GM18508 (cell line): ENCODE results near the gene ZFYVE16.
"Not testable (repeated sequence)": the region's sequence is repeated elsewhere in the genome, so short reads cannot be mapped to it uniquely, and the experiment has no call there.

Source experiments
- ATAC-seq: cut with Tn5 transposase; IDR thresholded peaks from one replicate; pipeline ENCODE4 v1.9.1; 2021; ENCODE audit warnings: moderate number of reproducible peaks; ENCODE audit not compliant: insufficient read depth, unreplicated experiment

The ZFYVE16 gene

GRCh38 chr5:80407735-80408483 is at the start of gene ZFYVE16:
Gene ZFYVE16, plus strand, starts transcription at chr5:80408064. Its CDS starts 26,084 bp downstream, at chr5:80434148.
- peak; percentile 62 for ATAC-seq

GRCh38 chr5:80360914-80361444 is 46.9 kb upstream of the ZFYVE16 start:
- no peak for ATAC-seq

- no peak for ATAC-seq
These were observed 43.0 kb upstream of the ZFYVE16 start for GRCh38 chr5:80364892-80365291.

- no peak for ATAC-seq
These were observed 39.0 kb upstream of the ZFYVE16 start for GRCh38 chr5:80368661-80369480.

GRCh38 chr5:80369521-80369920 is 38.3 kb upstream of the ZFYVE16 start:
- no peak for ATAC-seq

- no peak for ATAC-seq
These were observed 37.5 kb upstream of the ZFYVE16 start for GRCh38 chr5:80370390-80370789.

- no peak for ATAC-seq
These were observed 35.1 kb upstream of the ZFYVE16 start for GRCh38 chr5:80372780-80373179.

- no peak for ATAC-seq
These were observed 33.7 kb upstream of the ZFYVE16 start for GRCh38 chr5:80374188-80374587.

DNA sequence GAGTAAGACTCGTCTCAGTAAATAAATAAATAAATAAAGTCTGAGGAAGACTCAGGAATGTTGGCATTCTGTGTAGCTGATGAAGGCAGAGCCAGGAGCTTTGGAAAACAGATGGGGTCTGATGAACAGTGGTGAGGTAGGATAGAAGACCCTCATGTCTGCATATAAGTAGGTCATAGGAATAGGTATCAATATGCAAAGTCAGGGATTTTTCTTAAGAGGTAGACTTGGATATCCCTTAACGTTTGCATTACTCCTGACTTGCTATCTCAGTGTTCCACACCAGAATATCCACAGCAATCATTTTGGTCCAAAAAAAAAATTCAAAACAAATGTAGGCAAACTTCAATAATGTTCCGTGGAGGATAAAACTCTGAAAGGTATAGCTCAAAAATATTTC is 31.3 kb upstream of the ZFYVE16 start:
- ATAC-seq: no peak

GRCh38 chr5:80382488-80382887 is 25.4 kb upstream of the ZFYVE16 start:
- no peak for ATAC-seq

DNA sequence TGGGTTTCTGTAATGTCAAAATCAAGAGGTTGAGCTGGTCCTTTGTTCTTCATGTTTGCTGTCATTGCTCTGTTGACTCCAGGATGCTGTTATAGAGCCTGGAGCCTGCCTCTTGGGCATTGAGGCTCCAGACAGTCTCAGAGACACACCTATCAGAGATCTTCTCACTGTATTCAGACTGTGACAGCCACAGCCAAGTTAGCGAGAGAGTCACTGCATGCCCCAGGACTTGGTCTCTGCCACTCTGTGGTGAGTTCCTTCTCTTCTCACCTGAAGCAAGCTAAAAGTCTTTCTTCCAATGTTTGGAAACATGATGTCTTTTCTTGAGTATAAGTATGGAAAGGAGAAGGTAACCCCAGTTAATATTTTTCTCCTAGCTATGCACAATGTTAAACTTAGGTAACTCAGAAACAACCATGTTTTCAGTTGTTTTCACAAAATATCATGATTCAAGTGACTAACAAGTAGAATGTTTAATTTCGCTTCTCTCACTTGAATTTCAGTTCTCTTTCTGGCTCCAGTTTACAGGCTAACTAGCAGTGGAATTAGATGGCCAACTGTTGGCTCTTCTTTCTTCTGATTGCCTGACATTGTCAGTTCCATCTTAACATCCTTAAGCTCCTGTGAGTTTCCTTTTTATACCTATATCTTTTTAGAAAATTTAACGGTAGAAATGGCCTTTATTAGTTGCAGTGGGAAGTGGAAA is 20.6 kb upstream of the ZFYVE16 start:
- no peak for ATAC-seq

DNA sequence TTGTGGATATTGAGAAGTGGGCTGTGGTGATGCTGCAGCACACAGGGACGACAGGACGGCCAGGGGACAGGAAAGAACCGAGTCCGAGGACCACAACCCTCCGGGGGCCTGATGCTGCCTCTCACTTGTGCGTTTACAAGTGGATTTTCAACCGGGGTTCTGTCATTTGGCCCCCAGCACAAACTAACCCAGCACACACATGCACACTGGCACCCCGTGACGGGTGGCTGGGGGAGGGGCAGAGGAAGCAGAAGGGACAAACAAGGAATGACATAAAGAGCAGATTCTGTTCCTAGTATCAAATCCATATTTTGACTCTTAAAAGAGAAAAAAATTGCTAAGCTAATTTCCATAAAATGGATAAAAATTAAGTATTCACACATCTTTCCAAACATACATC is 18.3 kb upstream of the ZFYVE16 start:
- ATAC-seq: no peak

- ATAC-seq: not testable (repeated sequence)
These were observed 17.5 kb upstream of the ZFYVE16 start for GRCh38 chr5:80390413-80390812.

- not testable (repeated sequence) for ATAC-seq
These were observed 16.6 kb upstream of the ZFYVE16 start for GRCh38 chr5:80391267-80391666.

- peak; percentile 91 for ATAC-seq
These were observed 8.2 kb upstream of the ZFYVE16 start for GRCh38 chr5:80399526-80400239.

DNA sequence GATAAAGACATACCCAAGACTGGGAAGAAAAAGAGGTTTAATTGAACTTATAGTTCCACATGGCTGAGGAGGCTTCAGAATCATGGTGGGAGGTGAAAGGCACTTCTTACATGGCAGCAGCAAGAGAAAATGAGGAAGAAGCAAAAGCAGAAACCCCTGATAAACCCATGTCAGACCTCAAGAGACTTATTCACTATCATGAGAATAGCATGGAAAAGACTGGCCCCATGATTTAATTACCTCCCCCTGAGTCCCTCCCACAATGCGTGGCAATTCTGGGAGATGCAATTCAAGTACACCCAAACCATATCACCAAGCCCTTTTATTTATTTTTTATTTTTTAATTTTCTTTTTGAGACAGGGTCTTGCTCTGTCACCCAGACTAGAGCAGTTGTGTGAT is 7.5 kb upstream of the ZFYVE16 start:
- ATAC-seq: not testable (repeated sequence)

DNA sequence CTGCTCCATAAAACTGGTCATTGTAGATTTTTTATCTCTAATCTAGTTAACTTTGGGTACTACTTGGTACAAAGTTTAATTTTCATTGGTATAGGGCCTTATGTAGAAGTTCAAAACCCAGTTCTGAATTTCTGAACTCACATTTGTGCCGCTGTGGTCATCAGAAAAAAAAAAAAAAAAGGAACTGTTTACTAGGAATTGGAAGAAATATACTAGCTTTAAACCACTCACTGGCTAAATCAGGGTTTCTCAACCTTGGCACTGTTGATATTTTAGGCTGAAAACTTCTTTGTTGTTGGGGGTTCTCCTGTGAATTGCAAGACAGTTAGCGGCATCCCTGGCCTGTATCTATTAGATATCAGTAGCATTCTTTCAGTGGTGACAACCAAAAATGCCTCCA is 4.1 kb upstream of the ZFYVE16 start:
- ATAC-seq: no peak

DNA sequence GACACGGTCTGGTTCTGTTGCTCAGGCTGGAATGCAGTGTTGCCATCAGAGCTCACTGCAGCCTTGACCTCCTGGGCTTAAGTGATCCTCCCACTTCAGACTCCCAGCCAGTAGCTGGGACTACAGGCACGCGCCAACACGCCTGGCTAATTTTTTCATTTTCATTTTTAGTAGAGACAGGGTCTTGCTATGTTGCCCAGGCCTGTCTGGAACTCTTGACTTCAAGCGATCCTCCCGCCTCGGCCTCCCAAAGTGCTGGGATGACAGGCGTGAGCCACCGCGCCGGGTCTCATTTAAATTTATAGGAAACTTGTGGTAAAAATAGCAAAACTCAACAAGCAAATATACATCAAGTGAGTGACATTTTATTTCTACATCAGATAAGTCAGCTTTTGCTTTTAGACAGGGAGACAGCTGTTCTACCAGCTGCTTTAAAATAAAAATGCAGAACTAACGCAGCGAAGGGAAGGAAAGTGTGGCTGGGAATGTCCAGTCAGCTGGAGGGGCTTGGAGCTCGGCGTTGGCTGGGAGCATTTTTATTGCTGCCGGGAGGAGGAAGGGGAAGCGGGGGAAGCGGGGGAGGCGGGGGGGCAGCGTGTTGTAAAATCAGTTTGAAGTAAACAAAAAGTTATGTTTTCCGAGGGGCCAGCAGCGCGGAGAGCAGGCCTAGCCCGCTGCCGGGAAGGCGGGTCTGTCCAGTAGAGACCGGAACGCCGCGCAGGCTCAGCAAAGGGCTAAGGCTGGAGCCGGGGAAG is 707 bp upstream of the ZFYVE16 start:
- ATAC-seq: no peak
